Stimulated activated naive CD8-positive, alpha-beta T cell treated with anti-CD3 and anti-CD28 coated beads, Interleukin-15, Interleukin-2, amounts not matched to agents 100 ng/mL and 50 ng/mL, for 24 hours (primary cell): ENCODE data around the gene TREML1.

Experiments used
- H3K27ac Mint-ChIP-seq: one replicate; pipeline ENCODE4 v1.8.0; 2021; ENCODE audit warnings: mild to moderate bottlenecking, mixed read lengths
- H3K27me3 Mint-ChIP-seq: one replicate; pipeline ENCODE4 v1.8.0; 2021; ENCODE audit warnings: mixed read lengths
- H3K36me3 Mint-ChIP-seq: one replicate; pipeline ENCODE4 v1.8.0; 2021; ENCODE audit warnings: low read depth, mixed read lengths
- H3K4me1 Mint-ChIP-seq: one replicate; pipeline ENCODE4 v1.8.0; 2021; ENCODE audit warnings: low read depth, mixed read lengths
- H3K4me3 Mint-ChIP-seq: one replicate; pipeline ENCODE4 v1.8.0; 2021; ENCODE audit warnings: mild to moderate bottlenecking, mixed read lengths
- H3K9me3 Mint-ChIP-seq: one replicate; pipeline ENCODE4 v1.8.0; 2021; ENCODE audit warnings: mixed read lengths

TREML1 gene

DNA sequence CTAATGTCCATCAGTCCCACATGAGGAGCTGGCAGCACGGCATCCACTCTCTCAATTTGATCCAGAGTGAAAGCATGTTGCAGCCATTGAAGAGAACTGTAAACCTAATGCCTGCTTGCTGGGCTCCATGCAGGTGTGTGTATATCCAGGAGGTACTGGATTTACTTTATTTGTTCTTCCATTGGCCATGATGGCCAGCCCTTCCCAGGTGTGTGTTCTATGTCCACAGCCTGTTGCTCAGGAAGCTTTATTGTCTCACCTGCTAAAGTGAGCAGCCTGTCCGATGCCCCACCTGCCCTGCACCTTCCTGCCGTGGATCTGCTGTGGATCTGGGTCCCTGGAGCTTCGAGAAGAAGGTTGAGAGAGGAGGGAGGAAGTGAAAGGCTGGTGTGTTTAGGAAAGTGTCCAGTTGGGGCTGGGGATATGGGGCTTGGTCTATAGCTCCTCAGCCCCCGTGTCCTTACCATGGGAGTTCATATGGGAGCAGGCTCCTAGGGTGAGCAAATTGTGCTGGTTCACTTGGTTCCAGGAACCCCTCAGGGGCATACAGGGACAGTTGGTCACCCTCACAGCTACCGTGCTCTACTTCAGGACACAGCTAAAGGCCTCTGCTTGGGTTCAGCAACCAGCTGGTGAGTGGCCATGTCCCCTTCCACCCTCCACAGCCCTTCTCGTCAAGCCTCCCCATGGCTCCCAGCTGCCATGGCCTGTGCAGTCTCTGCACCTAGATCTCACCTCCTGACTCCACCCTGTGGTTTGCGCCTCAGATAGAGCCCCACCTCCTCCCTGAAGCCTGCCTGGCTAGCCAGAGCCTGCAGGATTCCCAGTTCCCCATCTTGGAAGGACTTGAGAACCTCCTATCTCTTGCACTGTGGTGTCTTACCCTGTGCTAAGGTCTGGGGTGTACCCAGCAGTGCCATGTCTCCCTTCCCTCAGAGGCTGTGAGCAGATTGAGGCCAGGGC is 34.1 kb upstream of the TREML1 start:
- H3K4me1 Mint-ChIP-seq = peaks cover 11% of the 10 kb centered on the region
- H3K9me3 Mint-ChIP-seq = no peaks in the 10 kb centered on the region
- H3K4me3 Mint-ChIP-seq = no peak overlapping the region
- no peaks in the 10 kb centered on the region for H3K27me3 Mint-ChIP-seq
- no peak overlapping the region for H3K27ac Mint-ChIP-seq
- no peaks in the 10 kb centered on the region for H3K36me3 Mint-ChIP-seq

DNA sequence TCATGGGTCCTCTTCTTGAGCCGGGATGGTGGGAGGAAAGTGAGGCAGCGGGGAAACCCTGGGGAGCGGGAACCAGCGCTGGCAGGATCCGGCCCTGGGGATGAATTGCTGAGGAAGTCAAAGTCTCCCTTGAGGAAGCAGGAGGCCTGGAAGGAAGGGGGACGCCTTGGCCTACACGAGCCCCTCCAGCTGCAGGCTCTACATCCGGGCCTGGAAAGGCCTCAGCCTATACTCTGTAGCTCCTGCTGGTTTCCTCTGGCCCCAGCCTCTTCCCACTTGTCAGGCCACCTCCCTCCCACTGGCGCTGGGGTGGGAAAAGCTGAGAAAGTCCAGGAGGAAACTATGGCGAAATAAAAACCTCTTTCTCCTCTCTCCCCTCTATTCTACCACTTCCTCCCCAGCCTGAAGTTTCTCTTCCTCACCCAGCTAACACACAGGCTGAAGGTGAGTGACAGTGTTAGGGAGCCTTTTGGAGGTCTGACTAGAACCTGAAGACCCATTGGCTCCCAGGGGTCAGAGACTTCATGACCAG is 31.9 kb upstream of the TREML1 start:
- Mint-ChIP-seq H3K36me3 (no peaks in the 10 kb centered on the region), H3K4me3 (no peak overlapping the region), H3K4me1 (peaks cover 23% of the 10 kb centered on the region), H3K9me3 (no peaks in the 10 kb centered on the region), H3K27me3 (no peaks in the 10 kb centered on the region), H3K27ac (no peak overlapping the region)

DNA sequence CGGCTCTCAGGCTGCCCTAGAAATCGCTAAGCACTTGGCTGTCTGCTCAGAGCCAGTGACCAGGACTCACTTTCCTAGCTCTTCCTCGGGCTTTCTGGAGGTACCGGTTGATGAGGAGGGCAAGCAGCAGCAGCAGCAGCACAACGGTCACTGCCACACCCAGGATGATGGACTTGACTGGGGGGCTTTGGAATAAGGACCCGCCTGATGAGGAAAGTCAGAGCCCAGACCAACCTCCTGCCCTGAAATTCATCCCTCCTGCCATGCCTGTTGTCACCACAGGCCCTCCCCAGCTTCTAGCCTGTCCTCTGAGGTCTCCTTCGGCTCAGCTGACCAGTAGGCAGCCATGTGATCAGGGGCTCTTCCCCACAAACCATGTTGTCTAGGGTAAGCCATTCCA is 30.6 kb upstream of the TREML1 start:
- H3K9me3 Mint-ChIP-seq = no peaks in the 10 kb centered on the region
- H3K27me3 Mint-ChIP-seq = no peaks in the 10 kb centered on the region
- H3K4me3 Mint-ChIP-seq = no peak overlapping the region
- H3K27ac Mint-ChIP-seq = no peak overlapping the region
- H3K36me3 Mint-ChIP-seq = no peaks in the 10 kb centered on the region
- peaks cover 23% of the 10 kb centered on the region for H3K4me1 Mint-ChIP-seq

DNA sequence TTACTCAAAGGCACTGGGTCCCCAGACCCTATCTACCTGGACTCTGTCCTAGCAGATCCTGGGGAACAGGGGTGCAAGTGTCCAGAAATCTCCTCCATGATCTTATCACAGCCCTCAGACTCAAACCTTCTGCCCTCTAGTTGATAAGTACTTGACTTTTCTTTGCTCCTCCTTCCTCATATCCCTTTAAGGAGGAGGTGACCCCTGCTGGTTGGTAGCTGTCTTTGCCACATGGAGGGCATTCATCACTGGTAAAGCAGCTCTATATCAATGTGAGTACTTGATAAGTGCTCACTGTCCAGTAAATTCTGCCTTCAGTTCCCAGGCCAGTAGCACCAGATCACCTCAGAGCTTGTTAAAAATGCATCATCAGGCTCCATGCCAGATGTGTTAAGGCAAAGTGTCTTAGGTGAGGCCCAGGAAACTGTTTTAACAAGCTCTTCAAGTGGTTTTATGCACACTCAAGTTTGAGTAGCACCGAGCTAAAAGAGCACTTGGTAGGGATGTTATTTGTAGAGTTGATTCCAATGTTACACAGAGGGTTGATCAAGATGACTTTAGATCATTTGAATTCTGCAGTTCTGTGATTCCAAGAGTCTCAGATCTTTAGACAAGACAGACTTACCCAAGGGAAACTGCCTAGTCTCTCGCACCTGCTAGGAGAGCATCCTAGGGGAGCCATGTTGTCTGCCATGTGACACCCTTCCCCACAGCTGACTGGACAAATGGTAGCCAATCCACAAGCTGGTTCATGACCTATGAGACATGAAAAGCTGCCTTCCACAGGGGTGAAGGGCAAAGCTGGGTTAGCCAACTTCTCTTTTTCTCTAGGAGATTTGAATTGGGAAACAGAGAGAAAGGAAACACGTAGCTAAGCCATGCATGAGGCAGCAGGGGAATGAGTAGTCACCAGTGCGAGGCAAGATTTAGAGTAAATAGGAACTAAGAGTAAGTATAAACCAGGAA is 28.2 kb upstream of the TREML1 start:
- Mint-ChIP-seq H3K9me3 (no peaks in the 10 kb centered on the region), H3K27me3 (no peaks in the 10 kb centered on the region), H3K4me1 (peaks cover 23% of the 10 kb centered on the region), H3K27ac (peak overlapping the region; percentile 19), H3K4me3 (no peak overlapping the region), H3K36me3 (no peaks in the 10 kb centered on the region)

DNA sequence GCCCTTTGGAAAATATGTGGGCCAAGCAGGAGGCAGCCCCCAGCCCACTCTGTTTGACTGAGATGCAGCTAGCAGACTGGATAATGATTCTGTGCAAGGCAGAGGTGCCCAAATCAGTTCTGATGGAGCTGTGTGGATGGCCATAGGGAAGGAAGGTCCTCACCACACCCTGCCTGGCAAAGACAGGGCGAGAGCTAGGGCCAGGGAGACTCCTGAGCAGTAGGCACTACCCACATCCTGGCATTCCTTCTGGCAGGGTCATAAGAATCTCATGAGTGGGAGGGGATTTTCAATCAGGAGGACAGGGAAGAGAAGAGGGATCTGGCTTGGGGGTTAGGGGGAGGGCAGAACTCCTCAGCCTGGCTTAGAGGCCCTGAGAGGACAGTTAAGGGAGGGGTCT is 27.4 kb upstream of the TREML1 start:
- Mint-ChIP-seq H3K27ac (no peak overlapping the region), H3K4me1 (peaks cover 23% of the 10 kb centered on the region), H3K36me3 (no peaks in the 10 kb centered on the region), H3K27me3 (no peaks in the 10 kb centered on the region), H3K9me3 (no peaks in the 10 kb centered on the region), H3K4me3 (no peak overlapping the region)

DNA sequence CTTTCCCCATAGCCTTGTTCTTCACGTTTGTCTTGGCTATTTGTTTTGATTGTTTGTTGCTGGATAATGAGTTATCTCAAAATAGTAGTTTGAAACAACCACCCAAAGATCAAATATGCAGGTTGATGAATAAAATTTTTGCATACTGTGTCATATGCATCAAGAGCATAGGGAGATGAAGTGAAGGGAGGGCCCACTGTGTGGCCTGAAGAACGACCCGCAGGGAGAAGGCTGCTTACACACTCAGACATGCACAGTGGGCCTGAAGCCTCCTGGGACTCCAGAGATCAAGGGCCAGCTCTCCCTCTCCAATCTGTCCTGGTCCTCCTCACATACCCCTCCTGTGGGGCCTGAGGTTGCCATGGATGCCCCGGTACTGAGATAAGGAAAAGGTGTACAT is 25.0 kb upstream of the TREML1 start:
- H3K9me3 Mint-ChIP-seq = no peaks in the 10 kb centered on the region
- H3K4me1 Mint-ChIP-seq = peaks cover 15% of the 10 kb centered on the region
- no peak overlapping the region for H3K4me3 Mint-ChIP-seq
- H3K36me3 Mint-ChIP-seq = no peaks in the 10 kb centered on the region
- H3K27me3 Mint-ChIP-seq = no peaks in the 10 kb centered on the region
- H3K27ac Mint-ChIP-seq = no peak overlapping the region

DNA sequence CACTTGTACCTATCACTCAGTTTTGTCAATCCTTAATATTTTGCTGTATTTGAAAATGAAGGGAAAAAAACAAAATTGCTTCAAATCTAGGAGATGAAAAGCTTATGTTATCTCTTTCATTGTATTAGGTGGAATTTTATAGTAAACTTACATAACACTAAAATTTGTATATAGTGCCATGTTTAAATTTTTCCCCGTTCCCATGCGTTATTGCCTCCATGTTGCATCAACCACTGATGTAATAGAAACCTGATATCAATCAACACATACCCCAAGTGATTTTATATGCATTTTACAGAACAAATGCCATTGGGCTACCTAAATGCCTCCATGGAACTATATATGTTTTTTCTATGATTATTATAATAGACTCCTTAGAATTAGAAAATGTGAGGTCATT is 23.5 kb upstream of the TREML1 start:
- H3K27me3 Mint-ChIP-seq = no peaks in the 10 kb centered on the region
- H3K36me3 Mint-ChIP-seq = no peaks in the 10 kb centered on the region
- H3K4me1 Mint-ChIP-seq = peaks cover 11% of the 10 kb centered on the region
- no peaks in the 10 kb centered on the region for H3K9me3 Mint-ChIP-seq
- no peak overlapping the region for H3K4me3 Mint-ChIP-seq
- H3K27ac Mint-ChIP-seq = no peak overlapping the region

DNA sequence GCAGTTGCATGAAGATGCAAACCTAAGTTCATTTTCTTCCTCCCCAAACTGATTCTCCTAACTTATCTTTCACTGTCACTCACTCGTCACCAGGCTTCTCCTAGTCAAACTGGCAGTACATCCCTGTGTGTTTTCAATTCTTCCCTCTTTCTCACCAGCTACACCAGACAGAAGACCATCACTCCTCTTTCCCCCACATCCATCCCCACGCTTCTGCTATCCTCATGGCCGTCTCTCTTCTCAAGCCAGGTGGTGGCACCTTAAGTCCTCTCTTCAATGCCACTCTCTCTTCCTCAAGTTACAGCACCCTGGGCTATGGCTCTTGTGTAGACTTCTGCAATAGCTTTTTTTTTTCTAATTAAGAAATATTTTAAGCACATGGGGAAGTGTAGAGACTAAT is 23.1 kb upstream of the TREML1 start:
- Mint-ChIP-seq H3K4me3 (no peak overlapping the region), H3K9me3 (no peaks in the 10 kb centered on the region), H3K27ac (no peak overlapping the region), H3K27me3 (no peaks in the 10 kb centered on the region), H3K36me3 (no peaks in the 10 kb centered on the region), H3K4me1 (peaks cover 8% of the 10 kb centered on the region)

DNA sequence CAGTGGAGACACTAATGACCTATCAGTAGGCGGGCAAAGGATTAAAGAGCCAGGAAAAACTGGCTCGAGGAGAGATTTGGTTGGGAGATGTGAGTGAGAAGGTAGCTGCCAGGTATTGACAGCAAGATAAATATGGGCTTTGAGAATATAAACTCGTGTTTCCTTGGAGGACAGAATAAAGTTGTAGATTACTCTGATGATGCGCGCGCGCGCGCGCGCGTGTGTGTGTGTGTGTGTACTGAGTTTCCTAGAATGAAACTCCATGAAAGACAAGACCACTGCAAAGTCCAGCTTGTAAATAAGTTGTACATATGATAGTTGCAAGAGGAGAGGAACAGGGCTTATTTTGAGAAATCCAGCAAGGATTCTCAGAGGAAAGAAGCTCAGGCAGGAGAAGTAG is 22.0 kb upstream of the TREML1 start:
- H3K36me3 Mint-ChIP-seq = no peaks in the 10 kb centered on the region
- no peak overlapping the region for H3K4me3 Mint-ChIP-seq
- H3K4me1 Mint-ChIP-seq = no peaks in the 10 kb centered on the region
- no peak overlapping the region for H3K27ac Mint-ChIP-seq
- H3K27me3 Mint-ChIP-seq = no peaks in the 10 kb centered on the region
- H3K9me3 Mint-ChIP-seq = no peaks in the 10 kb centered on the region

DNA sequence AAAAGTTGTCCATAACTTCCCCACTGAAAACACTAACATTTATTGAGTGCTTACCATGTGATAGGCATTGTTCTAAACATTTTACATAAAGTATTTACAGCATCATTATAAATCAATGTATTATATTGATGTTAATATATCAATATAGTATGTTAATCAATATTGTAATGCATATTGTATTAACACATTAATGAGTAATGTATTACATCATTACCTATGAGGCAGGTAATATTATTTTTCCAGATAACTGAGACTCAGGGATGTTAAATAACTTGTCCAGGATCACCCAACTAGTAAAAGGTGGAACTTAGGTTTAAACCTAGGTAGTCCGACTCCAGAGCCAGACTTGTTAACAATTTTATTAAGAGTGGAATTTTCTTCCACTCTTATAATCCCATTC is 20.9 kb upstream of the TREML1 start:
- Mint-ChIP-seq H3K27me3 (no peaks in the 10 kb centered on the region), H3K4me1 (no peaks in the 10 kb centered on the region)

DNA sequence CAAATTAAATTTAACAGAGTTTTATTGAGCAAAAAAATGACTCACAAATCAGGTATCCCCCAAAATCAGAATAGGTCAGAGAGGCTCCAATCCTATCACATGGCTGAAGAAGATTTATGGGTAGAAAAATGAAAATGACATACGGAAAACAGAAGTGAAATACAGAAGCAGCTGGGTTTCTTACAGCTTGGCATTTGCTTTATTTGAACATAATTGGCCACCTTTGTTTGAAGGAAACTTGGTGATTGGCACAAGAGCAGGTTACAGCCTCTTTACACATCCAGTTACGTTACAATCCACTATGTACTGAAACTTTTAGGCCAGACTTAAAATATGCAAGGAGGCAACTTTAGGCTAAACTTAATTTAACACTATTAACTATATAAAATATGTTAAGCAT is 20.5 kb upstream of the TREML1 start:
- Mint-ChIP-seq H3K9me3 (no peaks in the 10 kb centered on the region), H3K36me3 (no peaks in the 10 kb centered on the region), H3K27me3 (no peaks in the 10 kb centered on the region), H3K4me3 (no peak overlapping the region), H3K4me1 (no peaks in the 10 kb centered on the region), H3K27ac (no peak overlapping the region)

More for the DNA sequence above, 20.9 kb upstream of the TREML1 start:
- no peaks in the 10 kb centered on the region for H3K36me3 Mint-ChIP-seq
- H3K4me3 Mint-ChIP-seq = no peak overlapping the region
- no peaks in the 10 kb centered on the region for H3K9me3 Mint-ChIP-seq
- H3K27ac Mint-ChIP-seq = no peak overlapping the region

DNA sequence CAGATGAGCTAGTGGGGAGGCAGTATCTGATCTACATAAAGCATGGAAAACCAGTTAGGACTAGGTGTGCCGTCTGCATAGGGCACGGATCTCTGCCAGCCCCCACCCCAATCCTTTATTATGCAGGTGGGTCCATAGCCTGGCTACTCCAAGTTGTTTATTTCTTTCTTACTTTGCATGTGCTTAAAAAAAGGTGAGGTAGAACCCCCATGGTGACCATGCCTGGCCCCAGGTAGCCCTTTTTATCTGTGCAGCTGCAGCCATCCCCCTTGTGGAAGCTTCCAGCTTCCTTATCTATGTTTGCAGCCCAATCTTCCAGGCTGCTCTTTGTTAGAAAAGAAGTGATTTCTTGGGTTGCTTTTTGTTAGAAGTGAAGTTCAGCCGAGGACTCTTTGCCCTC is 17.8 kb upstream of the TREML1 start:
- Mint-ChIP-seq H3K27ac (no peak overlapping the region), H3K4me3 (no peak overlapping the region), H3K27me3 (no peaks in the 10 kb centered on the region), H3K36me3 (no peaks in the 10 kb centered on the region), H3K9me3 (no peaks in the 10 kb centered on the region), H3K4me1 (no peaks in the 10 kb centered on the region)

DNA sequence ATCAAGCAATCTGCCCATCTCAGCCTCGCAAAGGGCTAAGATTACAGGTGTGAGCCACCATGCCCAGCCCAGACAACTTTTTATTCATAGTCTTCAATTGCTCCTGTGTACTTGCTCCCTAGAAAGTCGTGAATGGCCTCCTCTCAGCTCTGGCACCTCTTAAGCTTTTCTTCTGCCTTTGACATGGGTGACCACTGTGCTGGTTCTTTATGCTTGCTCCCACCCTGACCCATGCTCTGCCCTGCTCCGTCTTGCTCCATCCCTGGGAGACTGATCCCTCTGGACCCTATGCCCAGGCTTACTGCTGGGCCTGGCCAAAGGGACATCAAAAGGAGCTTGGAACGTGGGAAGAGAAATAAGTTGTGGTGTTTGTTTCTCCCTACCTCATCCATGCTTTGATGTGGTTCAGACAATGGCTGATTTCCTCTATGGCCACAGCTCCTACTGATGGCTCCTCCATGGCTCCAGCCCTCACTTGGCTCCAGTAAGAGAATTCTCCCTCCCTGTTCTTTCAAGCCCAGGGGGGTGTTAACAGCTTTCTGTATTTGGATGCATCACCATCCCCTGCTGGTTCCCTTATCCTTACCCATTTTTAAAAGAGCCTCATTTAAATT is 16.5 kb upstream of the TREML1 start:
- Mint-ChIP-seq H3K9me3 (no peaks in the 10 kb centered on the region), H3K27me3 (no peaks in the 10 kb centered on the region), H3K36me3 (no peaks in the 10 kb centered on the region), H3K4me3 (no peak overlapping the region), H3K4me1 (no peaks in the 10 kb centered on the region), H3K27ac (no peak overlapping the region)

DNA sequence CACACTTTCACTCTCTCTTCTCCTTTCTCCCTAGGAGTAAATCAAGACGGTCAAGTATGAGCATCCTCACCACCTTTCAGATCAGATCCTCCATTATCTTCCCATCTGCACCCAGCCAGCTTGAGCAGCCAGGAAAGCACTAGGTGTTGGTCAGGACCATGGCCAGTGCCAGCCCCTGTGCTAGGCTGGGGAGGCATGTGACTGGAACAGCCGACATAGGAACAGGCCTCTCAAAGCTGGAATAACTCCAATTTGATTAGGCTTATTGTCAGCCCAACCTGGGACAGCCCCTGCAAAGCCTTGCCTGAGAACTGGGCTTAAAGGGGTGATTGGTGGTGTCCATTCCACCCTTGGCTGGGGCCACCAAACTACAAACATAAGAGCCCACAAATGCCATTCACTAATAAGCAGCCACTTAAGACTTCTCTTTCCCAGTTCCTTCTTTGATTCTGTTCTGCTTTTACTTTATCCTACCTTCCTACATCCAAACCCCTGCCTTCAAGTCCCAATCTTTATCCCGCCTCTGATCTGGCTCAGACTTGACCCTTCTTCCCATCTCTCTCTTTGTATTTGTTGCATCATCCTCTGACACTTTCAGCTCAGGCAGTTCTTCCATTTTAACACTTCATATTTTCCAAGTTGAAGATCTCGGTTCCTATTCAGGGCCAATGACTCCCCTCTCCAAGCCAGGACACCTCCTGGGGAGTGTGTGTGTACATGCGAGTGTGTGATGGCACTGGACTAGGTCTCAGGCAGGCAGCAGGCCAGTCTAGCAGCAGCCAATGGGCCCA is 13.2 kb upstream of the TREML1 start:
- Mint-ChIP-seq H3K4me3 (no peak overlapping the region), H3K27ac (no peak overlapping the region), H3K9me3 (no peaks in the 10 kb centered on the region), H3K4me1 (no peaks in the 10 kb centered on the region), H3K36me3 (no peaks in the 10 kb centered on the region), H3K27me3 (no peaks in the 10 kb centered on the region)
